ENCODE measurements around the gene KRTAP29-1.

KRTAP29-1 gene

DNA sequence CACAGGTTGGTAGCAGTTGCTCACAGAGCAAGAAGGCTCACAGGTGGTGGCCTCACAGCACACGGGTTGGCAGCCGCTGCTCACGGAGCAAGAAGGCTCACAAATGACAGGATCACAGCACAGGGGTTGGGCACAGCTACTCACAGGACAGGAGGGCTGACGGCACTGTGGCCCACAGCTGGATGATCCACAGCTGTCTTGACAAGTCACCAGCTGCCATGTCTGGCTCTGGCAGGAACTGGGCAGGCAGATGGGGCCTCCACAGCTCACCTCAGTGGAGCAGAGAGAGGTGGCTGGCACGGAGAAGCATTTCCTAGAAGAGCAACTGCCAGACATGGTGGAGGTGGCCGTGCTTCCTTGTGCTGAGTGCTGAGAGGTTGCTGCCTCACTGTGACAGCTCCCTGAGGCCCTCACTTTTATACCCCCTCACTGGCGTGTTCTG, 6.3 kb upstream of the KRTAP29-1 start, which contains the start of gene KRTAP16-1:
Gene KRTAP16-1 (minus strand): TSS at position 392 of the 442 bp plus-strand sequence. CDS start 56 bp downstream, at position 336.
- no peak for DNase-seq (ENCODE audit: low read depth)
- TF ChIP-seq, protein P1, sequence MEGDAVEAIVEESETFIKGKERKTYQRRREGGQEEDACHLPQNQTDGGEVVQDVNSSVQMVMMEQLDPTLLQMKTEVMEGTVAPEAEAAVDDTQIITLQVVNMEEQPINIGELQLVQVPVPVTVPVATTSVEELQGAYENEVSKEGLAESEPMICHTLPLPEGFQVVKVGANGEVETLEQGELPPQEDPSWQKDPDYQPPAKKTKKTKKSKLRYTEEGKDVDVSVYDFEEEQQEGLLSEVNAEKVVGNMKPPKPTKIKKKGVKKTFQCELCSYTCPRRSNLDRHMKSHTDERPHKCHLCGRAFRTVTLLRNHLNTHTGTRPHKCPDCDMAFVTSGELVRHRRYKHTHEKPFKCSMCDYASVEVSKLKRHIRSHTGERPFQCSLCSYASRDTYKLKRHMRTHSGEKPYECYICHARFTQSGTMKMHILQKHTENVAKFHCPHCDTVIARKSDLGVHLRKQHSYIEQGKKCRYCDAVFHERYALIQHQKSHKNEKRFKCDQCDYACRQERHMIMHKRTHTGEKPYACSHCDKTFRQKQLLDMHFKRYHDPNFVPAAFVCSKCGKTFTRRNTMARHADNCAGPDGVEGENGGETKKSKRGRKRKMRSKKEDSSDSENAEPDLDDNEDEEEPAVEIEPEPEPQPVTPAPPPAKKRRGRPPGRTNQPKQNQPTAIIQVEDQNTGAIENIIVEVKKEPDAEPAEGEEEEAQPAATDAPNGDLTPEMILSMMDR (IDR thresholded peaks at IDR 0.05; ENCODE audit: low read depth, low read length, missing control alignments), result no peak
- in situ Hi-C loops (cut with HindIII; ENCODE audit: low sequenced_read_pairs), result no loop called here
- H3K4me3 ChIP-seq (ENCODE audit: low read depth, low read length), result no peak within 1 kb of the TSS

- no peak for DNase-seq (ENCODE audit: low read depth)
- H3K4me3 ChIP-seq (ENCODE audit: low read depth, low read length), result no peak overlapping the region
- in situ Hi-C loops (cut with HindIII; ENCODE audit: low sequenced_read_pairs), result no loop called here
- TF ChIP-seq, protein P1 (IDR thresholded peaks at IDR 0.05; ENCODE audit: low read depth, low read length, missing control alignments), result no peak
Measured at GRCh38 chr17:41308251-41308917, 5.7 kb upstream of the KRTAP29-1 start.

GRCh38 chr17:41307647-41308046, 5.0 kb upstream of the KRTAP29-1 start:
- DNase-seq (ENCODE audit: low read depth), result peak; percentile 50
- in situ Hi-C loops (cut with HindIII; ENCODE audit: low sequenced_read_pairs), result no loop called here

DNA sequence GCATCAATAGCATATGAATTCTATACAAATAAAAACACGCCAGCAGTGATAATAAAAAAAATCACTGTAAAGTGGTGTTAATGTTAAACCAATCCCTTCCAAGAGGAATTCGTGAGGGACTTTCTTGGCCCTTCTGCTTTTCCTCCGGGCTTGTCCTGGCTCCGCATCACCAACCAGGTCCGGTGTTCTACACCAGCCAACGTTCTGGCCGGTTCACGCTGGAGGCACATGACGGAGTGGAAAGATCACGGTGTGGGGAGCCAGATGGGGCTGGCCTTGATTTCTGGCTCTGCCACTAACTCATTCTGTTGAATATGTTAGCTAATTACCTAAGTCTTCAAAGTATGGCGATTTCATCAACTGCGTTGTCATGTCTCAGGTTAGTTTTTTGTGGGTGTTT, 1.4 kb upstream of the KRTAP29-1 start:
- in situ Hi-C loops (cut with HindIII; ENCODE audit: low sequenced_read_pairs), result no loop called here
- TF ChIP-seq, protein P1 (IDR thresholded peaks at IDR 0.05; ENCODE audit: low read depth, low read length, missing control alignments), result no peak
- DNase-seq (ENCODE audit: low read depth), result no peak

More at GRCh38 chr17:41307647-41308046, 5.0 kb upstream of the KRTAP29-1 start:
- TF ChIP-seq, protein P1 (IDR thresholded peaks at IDR 0.05; ENCODE audit: low read depth, low read length, missing control alignments), result no peak
- peak overlapping the region; percentile 1 for H3K4me3 ChIP-seq (ENCODE audit: low read depth, low read length)

GRCh38 chr17:41302981-41303380, 330 bp upstream of the KRTAP29-1 start:
- in situ Hi-C loops (cut with HindIII; ENCODE audit: low sequenced_read_pairs), result no loop called here
- TF ChIP-seq, protein P1 (IDR thresholded peaks at IDR 0.05; ENCODE audit: low read depth, low read length, missing control alignments), result no peak
- DNase-seq (ENCODE audit: low read depth), result no peak
- H3K4me3 ChIP-seq (ENCODE audit: low read depth, low read length), result no peak overlapping the region

More for the DNA sequence above, 1.4 kb upstream of the KRTAP29-1 start:
- H3K4me3 ChIP-seq (ENCODE audit: low read depth, low read length), result no peak overlapping the region

- no peak overlapping the region for H3K4me3 ChIP-seq (ENCODE audit: low read depth, low read length)
- no peak for DNase-seq (ENCODE audit: low read depth)
- TF ChIP-seq, protein P1 (IDR thresholded peaks at IDR 0.05; ENCODE audit: low read depth, low read length, missing control alignments), result no peak
- in situ Hi-C loops (cut with HindIII; ENCODE audit: low sequenced_read_pairs), result no loop called here
Measured at GRCh38 chr17:41301204-41301790, 1.4 kb downstream of the KRTAP29-1 start.
